Parathyroid adenoma (tissue), 2 donors: ENCODE results near the gene RABL3.
A peak's percentile ranks its signal among the peaks of the same experiment; 100 is the strongest.
"Not testable (repeated sequence)": the region's sequence is repeated elsewhere in the genome, so short reads cannot be mapped to it uniquely, and the experiment has no call there.

Experiments used
- H2AFZ ChIP-seq: fragments of 300-600 bp; sonication (generic); one replicate; pipeline ENCODE4 v1.7.0; 2017; ENCODE audit warnings: antibody characterized with exemption, mild to moderate bottlenecking
- H3K27ac ChIP-seq: fragments of 300-600 bp; sonication (generic); one replicate; pipeline ENCODE4 v1.7.0; 2017
- H3K27me3 ChIP-seq: fragments of 300-600 bp; sonication (generic); one replicate; pipeline ENCODE4 v1.7.0; 2017; ENCODE audit warnings: low read length; ENCODE audit not compliant: control insufficient read depth, insufficient read depth
- H3K36me3 ChIP-seq: fragments of 300-600 bp; sonication (generic); one replicate; pipeline ENCODE4 v1.7.0; 2017; ENCODE audit warnings: low read length; ENCODE audit not compliant: control insufficient read depth, insufficient read depth
- H3K4me1 ChIP-seq: fragments of 300-600 bp; sonication (generic); one replicate; pipeline ENCODE4 v1.7.0; 2017; ENCODE audit warnings: control low read depth
- H3K4me2 ChIP-seq: fragments of 300-600 bp; sonication (generic); one replicate; pipeline ENCODE4 v1.7.0; 2017; ENCODE audit warnings: low read length
- H3K4me3 ChIP-seq: fragments of 300-600 bp; sonication (generic); one replicate; pipeline ENCODE4 v1.7.0; 2017; ENCODE audit warnings: low read depth, low read length
- H3K79me2 ChIP-seq: fragments of 300-600 bp; sonication (generic); one replicate; pipeline ENCODE4 v1.7.0; 2017; ENCODE audit warnings: control low read depth
- H3K9ac ChIP-seq: fragments of 300-600 bp; sonication (generic); one replicate; pipeline ENCODE4 v1.7.0; 2017; ENCODE audit warnings: mild to moderate bottlenecking
- H3K9me3 ChIP-seq: fragments of 300-600 bp; sonication (generic); one replicate; pipeline ENCODE4 v1.7.0; 2017; ENCODE audit warnings: low read length; ENCODE audit not compliant: control insufficient read depth
- TF ChIP-seq, protein P1 (sequence below): fragments of 300-600 bp; sonication (generic); IDR thresholded peaks from one replicate; pipeline ENCODE4 v1.7.0; 2017; ENCODE audit warnings: antibody characterized with exemption, mild to moderate bottlenecking
- donor health status: primary hyperparathyroidism.

Gene RABL3

DNA sequence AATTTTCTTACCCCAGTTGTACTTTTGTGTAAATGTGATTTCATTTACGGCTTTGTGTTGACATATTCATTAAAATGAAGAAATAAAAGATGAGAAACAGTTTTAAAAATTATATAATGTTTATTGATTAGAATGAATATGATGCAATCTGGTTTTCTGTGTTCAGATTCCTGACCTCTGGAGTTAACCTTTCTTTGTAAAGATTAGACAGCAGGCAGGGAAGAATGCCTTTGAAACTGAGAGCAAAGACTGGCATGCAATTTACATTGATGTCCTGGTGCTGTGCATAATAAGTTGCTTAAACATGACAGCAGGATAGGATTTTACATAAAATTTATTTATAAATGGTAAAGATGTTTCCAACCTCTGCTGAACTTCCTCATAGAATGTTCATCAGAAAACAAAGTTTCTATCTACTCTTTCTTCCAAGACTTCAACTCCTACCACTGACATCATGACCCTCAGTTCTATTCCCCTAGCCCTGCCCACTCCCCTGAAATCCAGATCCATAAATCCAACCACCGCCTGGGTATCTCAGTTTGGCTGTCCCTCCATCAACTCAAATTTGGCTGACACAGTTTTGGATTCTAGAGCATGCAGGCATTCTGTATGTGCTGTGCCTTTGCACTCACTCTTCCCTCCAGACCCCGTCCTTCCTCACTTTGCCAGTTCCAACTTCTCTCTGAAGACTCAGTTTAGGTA is 62.0 kb downstream of the RABL3 start:
- Histone ChIP-seq H3K9ac (no peak overlapping the region), H3K4me1 (peaks cover 12% of the 10 kb centered on the region), H3K79me2 (no peaks in the 10 kb centered on the region), H3K4me3 (no peak overlapping the region), H3K4me2 (peak overlapping the region; percentile 18), H2AFZ (no peak overlapping the region), H3K36me3 (no peaks in the 10 kb centered on the region), H3K27ac (no peak overlapping the region), H3K9me3 (no peaks in the 10 kb centered on the region), H3K27me3 (no peaks in the 10 kb centered on the region)
- TF ChIP-seq, protein P1, sequence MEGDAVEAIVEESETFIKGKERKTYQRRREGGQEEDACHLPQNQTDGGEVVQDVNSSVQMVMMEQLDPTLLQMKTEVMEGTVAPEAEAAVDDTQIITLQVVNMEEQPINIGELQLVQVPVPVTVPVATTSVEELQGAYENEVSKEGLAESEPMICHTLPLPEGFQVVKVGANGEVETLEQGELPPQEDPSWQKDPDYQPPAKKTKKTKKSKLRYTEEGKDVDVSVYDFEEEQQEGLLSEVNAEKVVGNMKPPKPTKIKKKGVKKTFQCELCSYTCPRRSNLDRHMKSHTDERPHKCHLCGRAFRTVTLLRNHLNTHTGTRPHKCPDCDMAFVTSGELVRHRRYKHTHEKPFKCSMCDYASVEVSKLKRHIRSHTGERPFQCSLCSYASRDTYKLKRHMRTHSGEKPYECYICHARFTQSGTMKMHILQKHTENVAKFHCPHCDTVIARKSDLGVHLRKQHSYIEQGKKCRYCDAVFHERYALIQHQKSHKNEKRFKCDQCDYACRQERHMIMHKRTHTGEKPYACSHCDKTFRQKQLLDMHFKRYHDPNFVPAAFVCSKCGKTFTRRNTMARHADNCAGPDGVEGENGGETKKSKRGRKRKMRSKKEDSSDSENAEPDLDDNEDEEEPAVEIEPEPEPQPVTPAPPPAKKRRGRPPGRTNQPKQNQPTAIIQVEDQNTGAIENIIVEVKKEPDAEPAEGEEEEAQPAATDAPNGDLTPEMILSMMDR: no peak

DNA sequence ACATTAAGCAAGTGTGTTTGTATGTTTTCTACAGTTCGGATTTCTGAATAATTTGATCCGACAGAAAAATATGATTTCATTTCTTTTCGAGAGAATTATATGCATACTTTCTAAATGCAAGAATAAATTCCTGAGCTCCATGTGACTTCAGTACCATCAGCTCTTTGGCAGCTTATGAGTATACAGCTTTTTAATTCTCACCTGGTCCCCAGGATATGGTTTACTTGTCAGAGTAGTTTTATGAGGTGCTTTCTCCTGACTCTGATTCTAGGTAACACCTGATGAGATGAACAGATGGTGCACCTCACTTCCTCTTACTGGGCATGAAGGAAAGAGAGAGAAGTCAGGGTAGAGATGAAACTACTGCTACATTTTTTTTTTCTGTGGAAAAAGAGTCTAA is 63.3 kb downstream of the RABL3 start:
- no peak overlapping the region for H3K4me3 ChIP-seq
- TF ChIP-seq, protein P1: no peak
- no peak overlapping the region for H2AFZ ChIP-seq
- no peaks in the 10 kb centered on the region for H3K27me3 ChIP-seq
- peaks cover 12% of the 10 kb centered on the region for H3K4me1 ChIP-seq
- H3K9me3 ChIP-seq: no peaks in the 10 kb centered on the region
- H3K79me2 ChIP-seq: no peaks in the 10 kb centered on the region
- no peak overlapping the region for H3K4me2 ChIP-seq
- H3K9ac ChIP-seq: no peak overlapping the region
- H3K36me3 ChIP-seq: no peaks in the 10 kb centered on the region
- no peak overlapping the region for H3K27ac ChIP-seq

DNA sequence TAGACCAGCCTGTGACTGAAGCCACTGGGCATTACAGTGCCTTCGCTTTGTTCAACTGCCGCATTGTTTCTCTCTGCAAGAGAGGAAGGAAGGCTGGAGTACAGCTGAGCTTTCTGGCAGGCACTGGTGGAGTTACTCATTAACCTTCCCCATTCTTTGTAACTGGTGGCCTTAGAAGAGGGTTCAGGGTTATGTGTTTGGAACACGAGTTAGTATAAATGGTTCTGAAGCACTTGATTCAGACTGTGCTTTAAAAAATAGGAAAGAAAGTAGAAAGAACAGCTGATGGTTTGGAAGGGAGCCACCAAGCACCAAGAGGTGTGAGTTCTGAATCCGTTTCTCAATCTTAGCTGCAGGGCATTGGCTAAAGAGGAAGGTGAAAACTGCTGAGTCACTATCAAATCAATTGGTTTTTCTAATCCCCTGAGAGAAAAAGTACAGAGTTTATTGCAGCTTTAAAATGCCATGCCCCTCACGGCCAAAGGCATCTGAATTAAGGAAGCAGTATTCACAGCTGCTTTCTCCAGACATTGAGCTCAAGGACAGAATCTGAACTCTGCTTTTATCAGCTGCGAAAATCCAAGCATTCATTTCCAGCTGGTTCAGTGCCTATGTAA is 63.9 kb downstream of the RABL3 start:
- Histone ChIP-seq H3K9ac (no peak overlapping the region), H3K27ac (no peak overlapping the region)

DNA sequence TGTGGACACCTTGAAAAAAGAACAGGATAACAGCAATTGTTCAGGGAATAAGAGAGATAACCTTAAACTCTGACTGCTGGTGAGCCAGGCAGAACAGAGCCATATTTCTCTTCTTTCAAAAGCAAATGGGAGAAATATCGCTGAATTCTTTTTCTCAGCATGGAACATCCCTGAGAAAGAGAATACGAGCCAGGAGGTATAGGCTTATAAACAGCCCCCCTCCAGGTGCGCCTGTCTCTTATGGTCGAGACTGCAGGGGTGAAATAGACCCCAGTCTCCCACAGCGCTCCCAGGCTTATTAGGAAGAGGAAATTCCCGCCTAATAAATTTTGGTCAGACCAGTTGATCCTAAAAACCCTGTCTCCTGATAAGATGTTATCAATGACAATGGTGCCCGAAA is 65.1 kb downstream of the RABL3 start:
- not testable (repeated sequence) for H2AFZ ChIP-seq, H3K36me3 ChIP-seq, H3K4me3 ChIP-seq, H3K27me3 ChIP-seq, H3K27ac ChIP-seq, H3K79me2 ChIP-seq, H3K4me2 ChIP-seq, H3K4me1 ChIP-seq, H3K9ac ChIP-seq, H3K9me3 ChIP-seq

More for the DNA sequence above, 63.9 kb downstream of the RABL3 start:
- TF ChIP-seq, protein P1: no peak
- Histone ChIP-seq H3K36me3 (no peaks in the 10 kb centered on the region), H3K9me3 (no peaks in the 10 kb centered on the region), H3K4me3 (no peak overlapping the region), H3K4me2 (peak overlapping the region; percentile 9), H3K79me2 (no peaks in the 10 kb centered on the region), H2AFZ (no peak overlapping the region), H3K4me1 (peaks cover 12% of the 10 kb centered on the region), H3K27me3 (no peaks in the 10 kb centered on the region)

DNA sequence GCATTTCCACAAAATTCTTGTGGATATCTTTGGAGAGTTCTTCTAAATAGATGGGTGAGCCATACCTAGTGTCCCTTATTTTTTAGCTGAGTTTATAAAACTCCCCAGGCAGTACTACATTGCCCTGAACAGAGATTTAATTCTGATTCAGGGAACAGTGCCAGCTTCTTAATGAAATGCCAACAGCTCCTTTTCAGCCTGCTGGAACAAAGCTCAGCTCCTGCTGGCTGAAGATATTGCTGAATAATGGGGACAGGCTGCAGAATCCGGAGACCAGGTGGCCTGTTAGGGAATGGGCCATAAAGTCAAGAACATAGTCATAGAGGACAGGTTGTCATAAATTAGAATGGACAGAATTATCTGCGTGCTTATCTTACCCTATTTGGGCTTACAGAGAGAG is 69.2 kb downstream of the RABL3 start:
- no peak overlapping the region for H2AFZ ChIP-seq
- no peak overlapping the region for H3K4me2 ChIP-seq
- H3K9me3 ChIP-seq: no peaks in the 10 kb centered on the region
- no peak overlapping the region for H3K9ac ChIP-seq
- H3K4me1 ChIP-seq: no peaks in the 10 kb centered on the region
- no peak overlapping the region for H3K27ac ChIP-seq
- H3K27me3 ChIP-seq: no peaks in the 10 kb centered on the region
- no peak overlapping the region for H3K4me3 ChIP-seq
- H3K36me3 ChIP-seq: no peaks in the 10 kb centered on the region
- H3K79me2 ChIP-seq: no peaks in the 10 kb centered on the region
- TF ChIP-seq, protein P1: no peak
